Activated CD4-positive, alpha-beta memory T cell treated with anti-CD3 and anti-CD28 coated beads, Interleukin-2, amount 10 ng/mL, durations not matched to agents 7 days and 5 days (primary cell): Measurements from ENCODE around the gene LRP1-AS. TPM values are rescaled to one million over a fixed set of nuclear protein-coding genes. Genes with fewer than 3 reads are reported as not detected.

Experiments
- CTCF ChIA-PET: fragments of 350-600 bp; sonication (Branson Sonifier 250); formaldehyde crosslinking; loops from one replicate; lab custom pipeline; 2021; ENCODE audit warnings: antibody characterized with exemption, inconsistent platforms; lab: Charles Lee
- POLR2A ChIA-PET: fragments of 350-600 bp; sonication (Branson Sonifier 250); formaldehyde crosslinking; loops from one replicate; lab custom pipeline; 2021; ENCODE audit warnings: antibody characterized with exemption; lab: Charles Lee
- DNase-seq: peaks from one replicate; pipeline ENCODE4 v3.0.0-alpha.2; 2020
- H3K27ac Mint-ChIP-seq: one replicate; pipeline ENCODE4 v1.8.0; 2021; ENCODE audit warnings: mild to moderate bottlenecking, mixed read lengths
- H3K27me3 Mint-ChIP-seq: one replicate; pipeline ENCODE4 v1.8.0; 2021; ENCODE audit warnings: mixed read lengths
- H3K36me3 Mint-ChIP-seq: one replicate; pipeline ENCODE4 v1.8.0; 2021; ENCODE audit warnings: low read depth, mixed read lengths
- H3K4me1 Mint-ChIP-seq: one replicate; pipeline ENCODE4 v1.8.0; 2021; ENCODE audit warnings: mixed read lengths
- H3K4me3 Mint-ChIP-seq: one replicate; pipeline ENCODE4 v1.8.0; 2021; ENCODE audit warnings: mild to moderate bottlenecking, mixed read lengths
- H3K9me3 Mint-ChIP-seq: one replicate; pipeline ENCODE4 v1.8.0; 2021; ENCODE audit warnings: mixed read lengths
- total RNA-seq, 2 experiments: library from RNA; stranded (reverse); gene quantifications; one replicate each; pipeline ENCODE4 v1.2.3, GENCODE V29; 2021

The LRP1-AS gene
- total RNA-seq, 2 experiments from 2014 or later: not detected

- Mint-ChIP-seq H3K27me3 (no peaks in the 10 kb centered on the region), H3K36me3 (no peaks in the 10 kb centered on the region), H3K27ac (no peak overlapping the region), H3K9me3 (no peaks in the 10 kb centered on the region), H3K4me1 (no peaks in the 10 kb centered on the region), H3K4me3 (no peak overlapping the region)
- DNase-seq: no peak
- ChIA-PET CTCF (no interaction called here), POLR2A (no interaction called here)
Measured at GRCh38 chr12:57177354-57177753, 29.9 kb upstream of the LRP1-AS start.

- H3K27ac Mint-ChIP-seq: no peak overlapping the region
- H3K9me3 Mint-ChIP-seq: no peaks in the 10 kb centered on the region
- H3K27me3 Mint-ChIP-seq: no peaks in the 10 kb centered on the region
- H3K36me3 Mint-ChIP-seq: no peaks in the 10 kb centered on the region
- no peak overlapping the region for H3K4me3 Mint-ChIP-seq
- H3K4me1 Mint-ChIP-seq: no peaks in the 10 kb centered on the region
- POLR2A ChIA-PET: no interaction called here
- no peak for DNase-seq
- CTCF ChIA-PET: interaction anchor here (0.6 to 5.4 kb wide), 4 partner anchors 36 to 424 kb away, joined by 3 to 32 read pairs (median 3); no protein-coding TSS in a partner anchor
Measured at GRCh38 chr12:57176846-57177245, 29.4 kb upstream of the LRP1-AS start.

GRCh38 chr12:57176139-57176477, 28.7 kb upstream of the LRP1-AS start:
- DNase-seq: no peak
- no peaks in the 10 kb centered on the region for H3K36me3 Mint-ChIP-seq
- no peaks in the 10 kb centered on the region for H3K9me3 Mint-ChIP-seq
- H3K4me3 Mint-ChIP-seq: no peak overlapping the region
- ChIA-PET CTCF (interaction anchor here (0.6 to 5.4 kb wide), 9 partner anchors 37 to 423 kb away, joined by 3 to 32 read pairs (median 3); partner anchors contain the start of gene LRP1), POLR2A (no interaction called here)
- no peaks in the 10 kb centered on the region for H3K27me3 Mint-ChIP-seq
- no peak overlapping the region for H3K27ac Mint-ChIP-seq
- H3K4me1 Mint-ChIP-seq: no peaks in the 10 kb centered on the region

GRCh38 chr12:57175428-57176138, 28.2 kb upstream of the LRP1-AS start:
- DNase-seq: peak; percentile 48
- Mint-ChIP-seq H3K27me3 (no peaks in the 10 kb centered on the region), H3K9me3 (no peaks in the 10 kb centered on the region), H3K27ac (no peak overlapping the region), H3K4me1 (no peaks in the 10 kb centered on the region), H3K4me3 (no peak overlapping the region), H3K36me3 (no peaks in the 10 kb centered on the region)
- ChIA-PET POLR2A (interaction anchor here (2.0 kb wide), 1 partner anchor 8 kb away, joined by 6 read pairs; no protein-coding TSS in a partner anchor), CTCF (interaction anchor here (0.6 to 5.4 kb wide), 9 partner anchors 7 to 419 kb away, joined by 3 to 32 read pairs (median 5); partner anchors contain the start of gene LRP1)

- Mint-ChIP-seq H3K4me1 (no peaks in the 10 kb centered on the region), H3K36me3 (no peaks in the 10 kb centered on the region), H3K27me3 (no peaks in the 10 kb centered on the region), H3K27ac (no peak overlapping the region), H3K9me3 (no peaks in the 10 kb centered on the region), H3K4me3 (no peak overlapping the region)
- ChIA-PET CTCF (interaction anchor here (0.6 to 5.4 kb wide), 11 partner anchors 9 to 117 kb away, joined by 3 to 32 read pairs (median 5); partner anchors contain the start of gene LRP1), POLR2A (interaction anchor here (2.0 kb wide), 1 partner anchor 10 kb away, joined by 6 read pairs; no protein-coding TSS in a partner anchor)
- no peak for DNase-seq
Measured at GRCh38 chr12:57173683-57174082, 26.3 kb upstream of the LRP1-AS start.

GRCh38 chr12:57173089-57173488, 25.7 kb upstream of the LRP1-AS start:
- no peaks in the 10 kb centered on the region for H3K9me3 Mint-ChIP-seq
- no peaks in the 10 kb centered on the region for H3K4me1 Mint-ChIP-seq
- no peaks in the 10 kb centered on the region for H3K27me3 Mint-ChIP-seq
- no peak overlapping the region for H3K4me3 Mint-ChIP-seq
- H3K36me3 Mint-ChIP-seq: no peaks in the 10 kb centered on the region
- POLR2A ChIA-PET: no interaction called here
- peak; percentile 22 for DNase-seq
- CTCF ChIA-PET: interaction anchor here (0.6 to 5.4 kb wide), 11 partner anchors 9 to 116 kb away, joined by 3 to 32 read pairs (median 5); partner anchors contain the start of gene LRP1
- H3K27ac Mint-ChIP-seq: no peak overlapping the region

- no peak overlapping the region for H3K4me3 Mint-ChIP-seq
- no peaks in the 10 kb centered on the region for H3K36me3 Mint-ChIP-seq
- ChIA-PET POLR2A (no interaction called here), CTCF (interaction anchor here (4.1 to 5.4 kb wide), 3 partner anchors 11 to 103 kb away, joined by 25 to 32 read pairs (median 27); no protein-coding TSS in a partner anchor)
- H3K4me1 Mint-ChIP-seq: peaks cover 4% of the 10 kb centered on the region
- H3K27me3 Mint-ChIP-seq: no peaks in the 10 kb centered on the region
- no peak overlapping the region for H3K27ac Mint-ChIP-seq
- H3K9me3 Mint-ChIP-seq: no peaks in the 10 kb centered on the region
- no peak for DNase-seq
Measured at GRCh38 chr12:57171668-57172067, 24.2 kb upstream of the LRP1-AS start.

GRCh38 chr12:57170927-57171326, 23.5 kb upstream of the LRP1-AS start:
- no peak for DNase-seq
- H3K36me3 Mint-ChIP-seq: no peaks in the 10 kb centered on the region
- no peak overlapping the region for H3K27ac Mint-ChIP-seq
- no peak overlapping the region for H3K4me3 Mint-ChIP-seq
- H3K9me3 Mint-ChIP-seq: no peaks in the 10 kb centered on the region
- CTCF ChIA-PET: interaction anchor here (5.2 kb wide), 1 partner anchor 11 kb away, joined by 25 read pairs; no protein-coding TSS in a partner anchor
- POLR2A ChIA-PET: no interaction called here
- peaks cover 4% of the 10 kb centered on the region for H3K4me1 Mint-ChIP-seq
- no peaks in the 10 kb centered on the region for H3K27me3 Mint-ChIP-seq

GRCh38 chr12:57170408-57170807, 23.0 kb upstream of the LRP1-AS start:
- no peak for DNase-seq
- no peaks in the 10 kb centered on the region for H3K27me3 Mint-ChIP-seq
- ChIA-PET CTCF (interaction anchor here (5.2 kb wide), 1 partner anchor 12 kb away, joined by 25 read pairs; no protein-coding TSS in a partner anchor), POLR2A (no interaction called here)
- H3K4me3 Mint-ChIP-seq: no peak overlapping the region
- H3K9me3 Mint-ChIP-seq: no peaks in the 10 kb centered on the region
- peaks cover 4% of the 10 kb centered on the region for H3K4me1 Mint-ChIP-seq
- no peak overlapping the region for H3K27ac Mint-ChIP-seq
- H3K36me3 Mint-ChIP-seq: no peaks in the 10 kb centered on the region

GRCh38 chr12:57169969-57170368, 22.6 kb upstream of the LRP1-AS start:
- POLR2A ChIA-PET: no interaction called here
- Mint-ChIP-seq H3K36me3 (no peaks in the 10 kb centered on the region), H3K4me1 (peaks cover 4% of the 10 kb centered on the region), H3K27ac (no peak overlapping the region), H3K27me3 (no peaks in the 10 kb centered on the region), H3K4me3 (no peak overlapping the region), H3K9me3 (no peaks in the 10 kb centered on the region)
- DNase-seq: no peak
- CTCF ChIA-PET: interaction anchor here (0.7 to 1.4 kb wide), 2 partner anchors 13 to 47 kb away, joined by 3 to 4 read pairs; no protein-coding TSS in a partner anchor

GRCh38 chr12:57169046-57169795, 21.8 kb upstream of the LRP1-AS start:
- H3K27ac Mint-ChIP-seq: no peak overlapping the region
- no peaks in the 10 kb centered on the region for H3K36me3 Mint-ChIP-seq
- no peaks in the 10 kb centered on the region for H3K27me3 Mint-ChIP-seq
- ChIA-PET POLR2A (no interaction called here), CTCF (interaction anchor here (0.7 to 1.4 kb wide), 2 partner anchors 14 to 46 kb away, joined by 3 to 4 read pairs; no protein-coding TSS in a partner anchor)
- DNase-seq: no peak
- H3K4me1 Mint-ChIP-seq: peaks cover 4% of the 10 kb centered on the region
- no peak overlapping the region for H3K4me3 Mint-ChIP-seq
- H3K9me3 Mint-ChIP-seq: no peaks in the 10 kb centered on the region

- ChIA-PET CTCF (interaction anchor here (1.2 to 1.9 kb wide), 3 partner anchors 15 to 56 kb away, joined by 4 to 6 read pairs (median 5); no protein-coding TSS in a partner anchor), POLR2A (no interaction called here)
- no peak overlapping the region for H3K27ac Mint-ChIP-seq
- H3K27me3 Mint-ChIP-seq: no peaks in the 10 kb centered on the region
- DNase-seq: no peak
- no peaks in the 10 kb centered on the region for H3K9me3 Mint-ChIP-seq
- peaks cover 4% of the 10 kb centered on the region for H3K4me1 Mint-ChIP-seq
- H3K36me3 Mint-ChIP-seq: no peaks in the 10 kb centered on the region
- H3K4me3 Mint-ChIP-seq: no peak overlapping the region
Measured at GRCh38 chr12:57168058-57168457, 20.6 kb upstream of the LRP1-AS start.

GRCh38 chr12:57166971-57167371, 19.6 kb upstream of the LRP1-AS start:
- no peaks in the 10 kb centered on the region for H3K36me3 Mint-ChIP-seq
- POLR2A ChIA-PET: no interaction called here
- DNase-seq: peak; percentile 21
- CTCF ChIA-PET: interaction anchor here (1.9 kb wide), 1 partner anchor 43 kb away, joined by 5 read pairs; no protein-coding TSS in a partner anchor
- H3K27ac Mint-ChIP-seq: no peak overlapping the region
- H3K4me3 Mint-ChIP-seq: no peak overlapping the region
- no peaks in the 10 kb centered on the region for H3K27me3 Mint-ChIP-seq
- no peaks in the 10 kb centered on the region for H3K9me3 Mint-ChIP-seq
- H3K4me1 Mint-ChIP-seq: peaks cover 4% of the 10 kb centered on the region
